DOHH2 (cell line): ENCODE measurements around the gene JUNB.

Experiments used
- CTCF ChIP-seq: fragments of 200-600 bp; sonication (generic); IDR thresholded peaks from one replicate; pipeline ENCODE4 v1.5.1; 2014; ENCODE audit warnings: antibody characterized with exemption, mild to moderate bottlenecking, low read depth, low read length; ENCODE audit not compliant: poor library complexity, severe bottlenecking
- EZH2phosphoT487 ChIP-seq: fragments of 200-600 bp; sonication (generic); IDR thresholded peaks from 2 replicates; pipeline ENCODE4 v1.6.1; 2017; ENCODE audit warnings: borderline replicate concordance, mild to moderate bottlenecking, antibody characterized with exemption, low read length, moderate library complexity, mixed read lengths

GRCh38 chr19:12802267-12803106 lies 11.2 kb downstream of the JUNB start:
- TF ChIP-seq CTCF (no peak), EZH2phosphoT487 (no peak)
